K562 (cell line): Measurements from ENCODE around the gene BLZF1. TPM values are rescaled to one million over a fixed set of nuclear protein-coding genes. Genes with fewer than 3 reads are reported as not detected.

Experiments used
- CEBPZ ChIP-seq: fragments of 150-350 bp; IDR thresholded peaks from 2 replicates; pipeline ENCODE4 v1.6.1; 2014; ENCODE audit warnings: low read depth, mild to moderate bottlenecking, low read length, borderline replicate concordance
- GTF3C2 ChIP-seq: IDR thresholded peaks from 3 replicates; pipeline ENCODE4 v1.6.1; 2011; ENCODE audit warnings: borderline replicate concordance, mild to moderate bottlenecking, moderate library complexity; ENCODE audit not compliant: insufficient read length; ENCODE audit errors: extremely low read depth
- MXD1 ChIP-seq: fragments of 250-450 bp; sonication (Bioruptor Pico); IDR thresholded peaks from 2 replicates; pipeline ENCODE4 v1.8.0; 2021; ENCODE audit warnings: borderline replicate concordance, mild to moderate bottlenecking, moderate library complexity; ENCODE audit not compliant: poor library complexity, severe bottlenecking
- SMARCB1 ChIP-seq: IDR thresholded peaks from 2 replicates; pipeline ENCODE4 v1.6.1; 2011; ENCODE audit warnings: improper control_type of control experiment, low read depth; ENCODE audit not compliant: insufficient read length
- TBL1XR1 ChIP-seq, 2 experiments: IDR thresholded peaks; 2 replicates each; pipeline ENCODE4 v1.6.1; 2012; ENCODE audit warnings: improper control_type of control experiment in 2 of 2, low read length in 2 of 2, mild to moderate bottlenecking in 1 of 2
- TFE3 ChIP-seq: fragments of 450-650 bp; formaldehyde crosslinking; IDR thresholded peaks from 2 replicates; pipeline ENCODE4 v1.4.0; 2020; ENCODE audit warnings: mild to moderate bottlenecking, mixed read lengths
- ZNF407 ChIP-seq: fragments of 450-650 bp; IDR thresholded peaks from 2 replicates; pipeline ENCODE4 v1.6.1; 2016; ENCODE audit warnings: low read depth
- polyA plus RNA-seq, 8 experiments: library from polyadenylated mRNA; depleted of rRNA in 4 of 8; stranded (reverse) in 5 of 8; unstranded in 3 of 8; fragments of >200 nt; fragmentation: Nextera tagmentation in 2 of 8; fragmentation: Illumina TruSeq in 1 of 8; extraction: Ambion mirVana in 2 of 8; extraction: Trizol in 1 of 8; gene quantifications; 2 replicates each; pipeline versions ENCODE4 v1.2.1 to v1.2.3, GENCODE V29; 2011 to 2014; ENCODE audit warnings: inconsistent platforms in 1 of 8, missing spikeins in 1 of 8
- total RNA-seq, 7 experiments: library from RNA; depleted of rRNA in 6 of 7; stranded (reverse); fragments of >200 nt in 6 of 7; fragmentation: Illumina TruSeq in 2 of 7; extraction: Trizol in 2 of 7; gene quantifications; 2 replicates each; pipeline versions ENCODE4 v1.2.1 to v1.2.3, GENCODE V29; 2011 to 2021; ENCODE audit warnings: low replicate concordance in 1 of 7

Gene BLZF1
- total and polyA plus RNA-seq, 9 of the 15 experiments (the other 6 are each of a cell fraction or from before 2014, with no cell fraction given), result 20.5 to 32.8 (median 25.3) TPM

- TF ChIP-seq ZNF407 (no peak), MXD1 (CRISPR knock-in tag) (no peak), GTF3C2 (no peak), TBL1XR1 (IDR thresholded peaks at IDR 0.05; ENCODE audit: low read length in 2 of 2) (no peak; a peak in 1 of 4 replicates), TFE3 (no peak), SMARCB1 (no peak), CEBPZ (no peak; the same call in 1 of the 2 replicates)
Observed at GRCh38 chr1:169348383-169349036, 19.5 kb upstream of the BLZF1 start (continued).
